ENCODE results near the gene FOXO6.

The FOXO6 gene

GRCh38 chr1:41416081-41416480, 54.8 kb downstream of the FOXO6 start:
- Histone ChIP-seq H3K27ac (ENCODE audit: low read depth in 2 of 2, low read length in 2 of 2) (no peak overlapping the region), H3K4me3 (ENCODE audit: low read length in 2 of 2) (no peak overlapping the region), H3K9me3 (ENCODE audit: control insufficient read depth in 2 of 2, low read length in 2 of 2) (peaks cover 0 to 2% of the 10 kb centered on the region in 2 donors), H3K9ac (ENCODE audit: low read depth in 1 of 2, low read length in 2 of 2) (no peak overlapping the region), H3K4me1 (ENCODE audit: control insufficient read depth in 2 of 2, insufficient read depth in 2 of 2, low read length in 2 of 2) (peaks cover 5 to 17% of the 10 kb centered on the region in 2 donors), H3K36me3 (ENCODE audit: control insufficient read depth in 2 of 2, insufficient read depth in 2 of 2, low read length in 2 of 2) (no peaks in the 10 kb centered on the region), H3K27me3 (ENCODE audit: control insufficient read depth in 2 of 2, insufficient read depth in 2 of 2, low read length in 2 of 2) (no peaks in the 10 kb centered on the region)

- no peaks in the 10 kb centered on the region for H3K9me3 ChIP-seq (ENCODE audit: control insufficient read depth in 2 of 2, low read length in 2 of 2)
- no peak overlapping the region for H3K4me3 ChIP-seq (ENCODE audit: low read length in 2 of 2)
- H3K36me3 ChIP-seq (ENCODE audit: control insufficient read depth in 2 of 2, insufficient read depth in 2 of 2, low read length in 2 of 2): no peaks in the 10 kb centered on the region
- H3K9ac ChIP-seq (ENCODE audit: low read depth in 1 of 2, low read length in 2 of 2): no peak overlapping the region
- H3K4me1 ChIP-seq (ENCODE audit: control insufficient read depth in 2 of 2, insufficient read depth in 2 of 2, low read length in 2 of 2): peaks cover 5 to 17% of the 10 kb centered on the region in 2 donors
- H3K27me3 ChIP-seq (ENCODE audit: control insufficient read depth in 2 of 2, insufficient read depth in 2 of 2, low read length in 2 of 2): no peaks in the 10 kb centered on the region
- no peak overlapping the region for H3K27ac ChIP-seq (ENCODE audit: low read depth in 2 of 2, low read length in 2 of 2)
Observed at GRCh38 chr1:41416552-41417334, 55.5 kb downstream of the FOXO6 start.

GRCh38 chr1:41417335-41417682, 56.1 kb downstream of the FOXO6 start:
- Histone ChIP-seq H3K36me3 (ENCODE audit: control insufficient read depth in 2 of 2, insufficient read depth in 2 of 2, low read length in 2 of 2) (no peaks in the 10 kb centered on the region), H3K9me3 (ENCODE audit: control insufficient read depth in 2 of 2, low read length in 2 of 2) (no peaks in the 10 kb centered on the region), H3K4me1 (ENCODE audit: control insufficient read depth in 2 of 2, insufficient read depth in 2 of 2, low read length in 2 of 2) (peaks cover 5 to 17% of the 10 kb centered on the region in 2 donors), H3K9ac (ENCODE audit: low read depth in 1 of 2, low read length in 2 of 2) (no peak overlapping the region), H3K4me3 (ENCODE audit: low read length in 2 of 2) (no peak overlapping the region), H3K27ac (ENCODE audit: low read depth in 2 of 2, low read length in 2 of 2) (no peak overlapping the region), H3K27me3 (ENCODE audit: control insufficient read depth in 2 of 2, insufficient read depth in 2 of 2, low read length in 2 of 2) (no peaks in the 10 kb centered on the region)

- H3K36me3 ChIP-seq (ENCODE audit: control insufficient read depth in 2 of 2, insufficient read depth in 2 of 2, low read length in 2 of 2): no peaks in the 10 kb centered on the region
- H3K9me3 ChIP-seq (ENCODE audit: control insufficient read depth in 2 of 2, low read length in 2 of 2): no peaks in the 10 kb centered on the region
- H3K4me3 ChIP-seq (ENCODE audit: low read length in 2 of 2): no peak overlapping the region
- no peak overlapping the region for H3K27ac ChIP-seq (ENCODE audit: low read depth in 2 of 2, low read length in 2 of 2)
- H3K4me1 ChIP-seq (ENCODE audit: control insufficient read depth in 2 of 2, insufficient read depth in 2 of 2, low read length in 2 of 2): peaks cover 5 to 17% of the 10 kb centered on the region in 2 donors
- no peaks in the 10 kb centered on the region for H3K27me3 ChIP-seq (ENCODE audit: control insufficient read depth in 2 of 2, insufficient read depth in 2 of 2, low read length in 2 of 2)
- no peak overlapping the region for H3K9ac ChIP-seq (ENCODE audit: low read depth in 1 of 2, low read length in 2 of 2)
Observed at GRCh38 chr1:41417746-41418145, 56.5 kb downstream of the FOXO6 start.

- Histone ChIP-seq H3K27me3 (ENCODE audit: control insufficient read depth in 2 of 2, insufficient read depth in 2 of 2, low read length in 2 of 2) (no peaks in the 10 kb centered on the region), H3K9ac (ENCODE audit: low read depth in 1 of 2, low read length in 2 of 2) (peak overlapping the region in 1 of 2 donors; percentile 24), H3K4me3 (ENCODE audit: low read length in 2 of 2) (no peak overlapping the region), H3K27ac (ENCODE audit: low read depth in 2 of 2, low read length in 2 of 2) (peak overlapping the region in 1 of 2 donors; percentile 28), H3K36me3 (ENCODE audit: control insufficient read depth in 2 of 2, insufficient read depth in 2 of 2, low read length in 2 of 2) (no peaks in the 10 kb centered on the region), H3K9me3 (ENCODE audit: control insufficient read depth in 2 of 2, low read length in 2 of 2) (no peaks in the 10 kb centered on the region), H3K4me1 (ENCODE audit: control insufficient read depth in 2 of 2, insufficient read depth in 2 of 2, low read length in 2 of 2) (peaks cover 5 to 17% of the 10 kb centered on the region in 2 donors)
Observed at GRCh38 chr1:41418857-41419583, 57.8 kb downstream of the FOXO6 start.

- H3K27ac ChIP-seq (ENCODE audit: low read depth in 2 of 2, low read length in 2 of 2): no peak overlapping the region
- no peaks in the 10 kb centered on the region for H3K9me3 ChIP-seq (ENCODE audit: control insufficient read depth in 2 of 2, low read length in 2 of 2)
- H3K9ac ChIP-seq (ENCODE audit: low read depth in 1 of 2, low read length in 2 of 2): no peak overlapping the region
- H3K4me1 ChIP-seq (ENCODE audit: control insufficient read depth in 2 of 2, insufficient read depth in 2 of 2, low read length in 2 of 2): peaks cover 5 to 17% of the 10 kb centered on the region in 2 donors
- no peaks in the 10 kb centered on the region for H3K27me3 ChIP-seq (ENCODE audit: control insufficient read depth in 2 of 2, insufficient read depth in 2 of 2, low read length in 2 of 2)
- no peak overlapping the region for H3K4me3 ChIP-seq (ENCODE audit: low read length in 2 of 2)
- no peaks in the 10 kb centered on the region for H3K36me3 ChIP-seq (ENCODE audit: control insufficient read depth in 2 of 2, insufficient read depth in 2 of 2, low read length in 2 of 2)
Observed at GRCh38 chr1:41419584-41420295, 58.5 kb downstream of the FOXO6 start.

GRCh38 chr1:41420351-41420750, 59.1 kb downstream of the FOXO6 start:
- peaks cover 5 to 17% of the 10 kb centered on the region in 2 donors for H3K4me1 ChIP-seq (ENCODE audit: control insufficient read depth in 2 of 2, insufficient read depth in 2 of 2, low read length in 2 of 2)
- no peaks in the 10 kb centered on the region for H3K36me3 ChIP-seq (ENCODE audit: control insufficient read depth in 2 of 2, insufficient read depth in 2 of 2, low read length in 2 of 2)
- H3K27me3 ChIP-seq (ENCODE audit: control insufficient read depth in 2 of 2, insufficient read depth in 2 of 2, low read length in 2 of 2): no peaks in the 10 kb centered on the region
- H3K9me3 ChIP-seq (ENCODE audit: control insufficient read depth in 2 of 2, low read length in 2 of 2): no peaks in the 10 kb centered on the region
- H3K9ac ChIP-seq (ENCODE audit: low read depth in 1 of 2, low read length in 2 of 2): no peak overlapping the region
- no peak overlapping the region for H3K4me3 ChIP-seq (ENCODE audit: low read length in 2 of 2)
- H3K27ac ChIP-seq (ENCODE audit: low read depth in 2 of 2, low read length in 2 of 2): no peak overlapping the region

GRCh38 chr1:41420860-41421259, 59.6 kb downstream of the FOXO6 start:
- Histone ChIP-seq H3K36me3 (ENCODE audit: control insufficient read depth in 2 of 2, insufficient read depth in 2 of 2, low read length in 2 of 2) (no peaks in the 10 kb centered on the region), H3K4me3 (ENCODE audit: low read length in 2 of 2) (no peak overlapping the region), H3K9me3 (ENCODE audit: control insufficient read depth in 2 of 2, low read length in 2 of 2) (no peaks in the 10 kb centered on the region), H3K27me3 (ENCODE audit: control insufficient read depth in 2 of 2, insufficient read depth in 2 of 2, low read length in 2 of 2) (no peaks in the 10 kb centered on the region), H3K27ac (ENCODE audit: low read depth in 2 of 2, low read length in 2 of 2) (no peak overlapping the region), H3K4me1 (ENCODE audit: control insufficient read depth in 2 of 2, insufficient read depth in 2 of 2, low read length in 2 of 2) (peaks cover 5 to 17% of the 10 kb centered on the region in 2 donors), H3K9ac (ENCODE audit: low read depth in 1 of 2, low read length in 2 of 2) (no peak overlapping the region)

GRCh38 chr1:41422306-41422705, 61.1 kb downstream of the FOXO6 start:
- no peaks in the 10 kb centered on the region for H3K36me3 ChIP-seq (ENCODE audit: control insufficient read depth in 2 of 2, insufficient read depth in 2 of 2, low read length in 2 of 2)
- no peak overlapping the region for H3K27ac ChIP-seq (ENCODE audit: low read depth in 2 of 2, low read length in 2 of 2)
- H3K9me3 ChIP-seq (ENCODE audit: control insufficient read depth in 2 of 2, low read length in 2 of 2): no peaks in the 10 kb centered on the region
- no peak overlapping the region for H3K9ac ChIP-seq (ENCODE audit: low read depth in 1 of 2, low read length in 2 of 2)
- peaks cover 5 to 17% of the 10 kb centered on the region in 2 donors for H3K4me1 ChIP-seq (ENCODE audit: control insufficient read depth in 2 of 2, insufficient read depth in 2 of 2, low read length in 2 of 2)
- no peaks in the 10 kb centered on the region for H3K27me3 ChIP-seq (ENCODE audit: control insufficient read depth in 2 of 2, insufficient read depth in 2 of 2, low read length in 2 of 2)
- no peak overlapping the region for H3K4me3 ChIP-seq (ENCODE audit: low read length in 2 of 2)

Measured in mucosa of rectum (tissue), 2 donors.